H1 (cell line): ENCODE measurements around the gene PCSK9. TPM values are rescaled to one million over a fixed set of nuclear protein-coding genes. Genes with fewer than 3 reads are reported as not detected.

Experiments used
- CTCF ChIP-seq, 3 experiments: IDR thresholded peaks; 1 replicate in 2 of 3; 2 replicates in 1 of 3; pipeline versions ENCODE4 v1.5.1 to v1.6.1; 2011; ENCODE audit warnings: low read length in 3 of 3, mild to moderate bottlenecking in 3 of 3, inconsistent platforms in 2 of 3, low read depth in 1 of 3, moderate library complexity in 1 of 3; ENCODE audit not compliant: insufficient read depth in 1 of 3; ENCODE audit errors: control extremely low read depth in 1 of 3
- EGR1 ChIP-seq: IDR thresholded peaks from 2 replicates; pipeline ENCODE4 v1.6.1; 2011; ENCODE audit warnings: low read depth, low read length, borderline replicate concordance
- EP300 ChIP-seq, 2 experiments: IDR thresholded peaks; 1 replicate in 1 of 2; 2 replicates in 1 of 2; pipeline ENCODE4 v1.6.1; 2011 to 2012; ENCODE audit warnings: low read depth in 2 of 2, low read length in 2 of 2, mild to moderate bottlenecking in 2 of 2, borderline replicate concordance in 1 of 2, inconsistent platforms in 1 of 2, moderate library complexity in 1 of 2
- HDAC6 ChIP-seq: IDR thresholded peaks from one replicate; pipeline ENCODE4 v1.7.1; 2012; ENCODE audit warnings: low read depth, mild to moderate bottlenecking, inconsistent platforms, low read length, moderate library complexity
- KDM1A ChIP-seq: fragments of 200-600, 300-600 bp; sonication (generic); IDR thresholded peaks from 2 replicates; pipeline ENCODE4 v1.7.1; 2016; ENCODE audit warnings: mild to moderate bottlenecking, low read length, borderline replicate concordance
- NANOG ChIP-seq: IDR thresholded peaks from 2 replicates; pipeline ENCODE4 v1.6.1; 2011; ENCODE audit warnings: low read length, low read depth, mild to moderate bottlenecking, inconsistent platforms; ENCODE audit not compliant: insufficient read depth, poor library complexity, severe bottlenecking
- polyA plus RNA-seq, 7 experiments: library from polyadenylated mRNA; depleted of rRNA in 3 of 7; stranded (reverse) in 5 of 7; unstranded in 2 of 7; fragments of >200 nt in 5 of 7; fragments of 200-250 nt in 2 of 7; gene quantifications; 1 replicate in 5 of 7; 2 replicates in 1 of 7; 4 replicates in 1 of 7; pipeline versions ENCODE4 v1.2.1 to v1.2.3, GENCODE V29; 2011 to 2013; ENCODE audit warnings: missing spikeins in 2 of 7, mixed read lengths in 2 of 7
- total RNA-seq: library from RNA; stranded (reverse); fragmentation: NEBNext Ultra II Directional; extraction: Animal tissue kit (Norgen Biotek cat#: 25700); gene quantifications from 2 replicates; pipeline ENCODE4 v1.2.1, GENCODE V29; 2021

PCSK9 gene
- total and polyA plus RNA-seq, 2 of the 8 experiments (the other 6 are each of a cell fraction or from before 2014, with no cell fraction given) = 22.3 to 32.3 TPM

- TF ChIP-seq CTCF (IDR thresholded peaks at IDR 0.05; ENCODE audit: control extremely low read depth in 1 of 3, insufficient read depth in 1 of 3, low read depth in 1 of 3, low read length in 3 of 3) (peak; percentile 32 to 63 (median 37)), HDAC6 (no peak), EGR1 (no peak), NANOG (no peak), EP300 (IDR thresholded peaks at IDR 0.05; ENCODE audit: borderline replicate concordance in 1 of 2, low read depth in 2 of 2, low read length in 2 of 2) (no peak), KDM1A (no peak)
These were observed 28.5 kb upstream of the PCSK9 start (continued) for GRCh38 chr1:55010887-55011217.
